ENCODE results near the gene KCNIP3.
"Not testable (repeated sequence)": the region's sequence is repeated elsewhere in the genome, so short reads cannot be mapped to it uniquely, and the experiment has no call there.

KCNIP3 gene

GRCh38 chr2:95389245-95390119 lies 92.3 kb downstream of the KCNIP3 start:
- DNase-seq, result no peak

GRCh38 chr2:95390272-95390880 lies 93.2 kb downstream of the KCNIP3 start:
- DNase-seq, result no peak

GRCh38 chr2:95390881-95391321 lies 93.8 kb downstream of the KCNIP3 start:
- DNase-seq, result no peak

- peak; percentile 17 for DNase-seq
These were observed 94.6 kb downstream of the KCNIP3 start for GRCh38 chr2:95391641-95392310.

- no peak for DNase-seq
These were observed 95.2 kb downstream of the KCNIP3 start for GRCh38 chr2:95392320-95392719.

GRCh38 chr2:95392730-95393455 lies 95.7 kb downstream of the KCNIP3 start:
- DNase-seq, result no peak

GRCh38 chr2:95393901-95394300 lies 96.8 kb downstream of the KCNIP3 start:
- DNase-seq, result no peak

- DNase-seq, result no peak
These were observed 101.9 kb downstream of the KCNIP3 start for GRCh38 chr2:95399061-95399460.

GRCh38 chr2:95401480-95401879 lies 104.3 kb downstream of the KCNIP3 start:
- no peak for DNase-seq

GRCh38 chr2:95402004-95402369 lies 104.8 kb downstream of the KCNIP3 start:
- DNase-seq, result not testable (repeated sequence)

GRCh38 chr2:95402370-95403203 lies 105.4 kb downstream of the KCNIP3 start, which contains the start of gene FAHD2A:
FAHD2A (plus strand) TSS chr2:95402708; CDS start chr2:95405559, 2,851 bp downstream.
- DNase-seq, result peak; percentile 86

GRCh38 chr2:95403204-95403721 lies 106.1 kb downstream of the KCNIP3 start:
- not testable (repeated sequence) for DNase-seq

- DNase-seq, result not testable (repeated sequence)
These were observed 106.7 kb downstream of the KCNIP3 start for GRCh38 chr2:95403824-95404223.

GRCh38 chr2:95404676-95405075 lies 107.5 kb downstream of the KCNIP3 start:
- DNase-seq, result not testable (repeated sequence)

- DNase-seq, result not testable (repeated sequence)
These were observed 114.1 kb downstream of the KCNIP3 start for GRCh38 chr2:95411239-95411638.

- DNase-seq, result peak; percentile 28
These were observed 117.0 kb downstream of the KCNIP3 start for GRCh38 chr2:95414015-95414594.

- not testable (repeated sequence) for DNase-seq
These were observed 118.0 kb downstream of the KCNIP3 start for GRCh38 chr2:95415138-95415537.

- not testable (repeated sequence) for DNase-seq
These were observed 118.4 kb downstream of the KCNIP3 start for GRCh38 chr2:95415561-95415960.

GRCh38 chr2:95427196-95427867 lies 130.2 kb downstream of the KCNIP3 start:
- not testable (repeated sequence) for DNase-seq

- DNase-seq, result not testable (repeated sequence)
These were observed 132.8 kb downstream of the KCNIP3 start for GRCh38 chr2:95429748-95430467.
